Prostate gland (tissue), 2 donors: ENCODE results near the gene TIGD3.

Experiments used
- CTCF ChIP-seq, 4 experiments: fragments of 200-600 bp in 2 of 4; fragments of 450-650 bp in 2 of 4; sonication (generic) in 2 of 4; IDR thresholded peaks; 1 replicate in 3 of 4; 2 replicates in 1 of 4; pipeline ENCODE4 v1.5.1; 2016 to 2019; ENCODE audit warnings: antibody characterized with exemption in 4 of 4, mild to moderate bottlenecking in 2 of 4, moderate library complexity in 2 of 4
- POLR2A ChIP-seq: fragments of 450-650 bp; IDR thresholded peaks from one replicate; pipeline ENCODE4 v1.6.1; 2016; ENCODE audit warnings: antibody characterized with exemption, mild to moderate bottlenecking

GRCh38 chr11:65399845-65400244 lies 45.3 kb downstream of the TIGD3 start:
- TF ChIP-seq CTCF (IDR thresholded peaks at IDR 0.05) = no peak
- TF ChIP-seq POLR2A = no peak
